ENCODE results near the gene TSPYL6. TPM values are rescaled to one million over a fixed set of nuclear protein-coding genes. Genes with fewer than 3 reads are reported as not detected.

TSPYL6 gene
- total and polyA plus RNA-seq, 2 of the 8 experiments (the other 6 are each of a cell fraction or from before 2014, with no cell fraction given), result not detected

GRCh38 chr2:54255230-54256090 lies 569 bp downstream of the TSPYL6 start:
- no peaks in the 10 kb centered on the region for H3K23me2 ChIP-seq (ENCODE audit: low read depth, low read length)
- H3K9me3 ChIP-seq (ENCODE audit: insufficient read depth in 2 of 2, low read depth in 1 of 2, low read length in 1 of 2), result peaks cover 2 to 4% of the 10 kb centered on the region in 2 experiments; a peak in 2 of 4 replicates
- H4K91ac ChIP-seq (replicated peaks; ENCODE audit: insufficient read length, low read length), result no peak overlapping the region
- H2BK20ac ChIP-seq (ENCODE audit: low read length), result no peak overlapping the region
- H2BK15ac ChIP-seq (ENCODE audit: low read length), result no peak overlapping the region
- no peak for DNase-seq (ENCODE audit: low read depth in 1 of 2, low spot score in 2 of 2)
- H3K79me2 ChIP-seq (ENCODE audit: control insufficient read depth in 1 of 2, insufficient read depth in 2 of 2, low read length in 2 of 2), result no peaks in the 10 kb centered on the region
- no peak overlapping the region for H2AK5ac ChIP-seq (ENCODE audit: low read depth, low read length)
- ChIA-PET POLR2A (ENCODE audit: partially characterized antibody) (no interaction called here), CTCF (ENCODE audit: partially characterized antibody) (interaction anchor here (0.6 to 1.9 kb wide), 7 partner anchors 8 to 245 kb away, joined by 3 to 4 read pairs (median 3); no protein-coding TSS in a partner anchor)
- no peak overlapping the region for H4K8ac ChIP-seq (ENCODE audit: extremely low read depth, insufficient read depth, low read length)
- no peak overlapping the region for H2BK12ac ChIP-seq (ENCODE audit: low read depth, low read length)
- no peak overlapping the region for H2BK120ac ChIP-seq (replicated peaks; ENCODE audit: low read depth, low read length)
- no peaks in the 10 kb centered on the region for H4K20me1 ChIP-seq (replicated peaks in 1 of 2; ENCODE audit: control insufficient read depth in 1 of 2, insufficient read depth in 2 of 2, low read length in 2 of 2)
- no peak overlapping the region for H3K56ac ChIP-seq (replicated peaks; ENCODE audit: insufficient read length, low read depth, low read length)
- H3K9ac ChIP-seq (replicated peaks in 1 of 4; ENCODE audit: extremely low read depth in 1 of 4, low read depth in 3 of 4, low read length in 3 of 4), result no peak overlapping the region
- H2AFZ ChIP-seq (ENCODE audit: low read length), result no peak overlapping the region
- no peak overlapping the region for H3K4me2 ChIP-seq (ENCODE audit: insufficient read depth in 1 of 2, low read depth in 2 of 2, low read length in 2 of 2)
- WGBS, 2 experiments (ENCODE audit: extremely low coverage in 1 of 2, insufficient coverage in 1 of 2, insufficient read length in 1 of 2, insufficient replicate concordance in 2 of 2, low coverage in 1 of 2, low lambda C conversion rate in 2 of 2, missing lambda C conversion rate in 1 of 2), result 88% methylated on average over 37 of the region's 37 CpGs; no CpG with 5 or more reads in 1 of the 2 experiments
- no peak overlapping the region for H3K4ac ChIP-seq (replicated peaks; ENCODE audit: insufficient read length, low read depth, low read length)
- H3K4me3 ChIP-seq (ENCODE audit: extremely low read depth in 1 of 4, insufficient read depth in 2 of 4, low read depth in 3 of 4, low read length in 4 of 4), result no peak overlapping the region
- no peak overlapping the region for H2BK5ac ChIP-seq (ENCODE audit: low read depth, low read length)
- no peak overlapping the region for H3K18ac ChIP-seq (ENCODE audit: extremely low read depth, low read length)
- no peaks in the 10 kb centered on the region for H3K27me3 ChIP-seq (replicated peaks in 1 of 4; ENCODE audit: control insufficient read depth in 3 of 4, extremely low read depth in 1 of 4, insufficient read depth in 3 of 4, low read length in 3 of 4)
- no peaks in the 10 kb centered on the region for H3K36me3 ChIP-seq (ENCODE audit: control insufficient read depth in 2 of 4, insufficient read depth in 4 of 4, low read length in 3 of 4)
- no peak overlapping the region for H3K27ac ChIP-seq (ENCODE audit: low read depth, low read length)
- no peaks in the 10 kb centered on the region for H3K79me1 ChIP-seq (ENCODE audit: low read depth, low read length)
- no peak overlapping the region for H3K14ac ChIP-seq (ENCODE audit: insufficient read length)
- H4K5ac ChIP-seq (ENCODE audit: insufficient read length, low read depth, low read length), result no peak overlapping the region
- FAIRE-seq, result no peak
- H3K4me1 ChIP-seq (replicated peaks in 1 of 4; ENCODE audit: control insufficient read depth in 3 of 4, insufficient read depth in 4 of 4, low read length in 3 of 4), result no peaks in the 10 kb centered on the region
- H3K23ac ChIP-seq (ENCODE audit: insufficient read length), result no peak overlapping the region
- TF ChIP-seq POLR2AphosphoS5 (IDR thresholded peaks at IDR 0.05; ENCODE audit: low read depth, low read length), result no peak
- TF ChIP-seq CHD1 (IDR thresholded peaks at IDR 0.05; ENCODE audit: low read depth, low read length), result no peak

All from H1 (cell line).